GM18520 (cell line): ENCODE data around the gene TNFSF8.

ENCODE experiments used
- ATAC-seq: cut with Tn5 transposase; IDR thresholded peaks from one replicate; pipeline ENCODE4 v1.9.1; 2021; ENCODE audit not compliant: unreplicated experiment

TNFSF8 gene

DNA sequence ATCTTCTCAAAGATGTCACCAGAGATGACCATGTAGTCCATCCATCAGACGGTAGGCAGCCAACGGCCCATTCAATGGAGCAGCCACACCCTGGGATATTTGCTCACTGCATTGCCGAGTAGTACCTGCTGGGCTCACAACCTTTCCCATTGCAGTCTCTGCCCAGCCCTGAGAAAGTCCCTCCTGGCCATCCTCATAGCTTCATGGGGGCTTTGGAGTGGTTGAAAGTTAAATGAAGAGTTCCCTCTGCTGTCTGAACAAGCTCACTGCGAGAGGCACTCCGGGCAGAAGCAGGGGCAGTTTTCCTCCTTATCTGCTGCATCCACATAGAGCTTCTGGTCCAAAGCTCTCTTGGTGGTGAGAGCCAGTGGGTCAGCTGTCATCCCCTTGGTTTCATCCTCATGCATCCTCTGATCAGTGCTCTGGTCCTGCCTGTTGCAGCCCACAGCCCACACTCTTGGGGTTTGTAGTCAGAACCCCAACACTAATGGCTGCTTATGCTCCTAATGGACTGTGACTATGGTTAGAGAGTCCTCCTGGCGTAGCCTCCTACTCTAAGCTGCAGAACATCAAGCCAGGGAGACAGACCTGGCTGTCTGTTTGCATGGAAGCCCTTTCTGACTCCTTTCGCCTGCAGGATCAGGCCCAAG is 23.3 kb downstream of the TNFSF8 start:
- no peak for ATAC-seq

GRCh38 chr9:114905170-114905940 is 25.0 kb downstream of the TNFSF8 start:
- no peak for ATAC-seq

- no peak for ATAC-seq
These were observed 27.4 kb downstream of the TNFSF8 start for GRCh38 chr9:114902786-114903524.

- no peak for ATAC-seq
These were observed 29.2 kb downstream of the TNFSF8 start for GRCh38 chr9:114900942-114901802.

DNA sequence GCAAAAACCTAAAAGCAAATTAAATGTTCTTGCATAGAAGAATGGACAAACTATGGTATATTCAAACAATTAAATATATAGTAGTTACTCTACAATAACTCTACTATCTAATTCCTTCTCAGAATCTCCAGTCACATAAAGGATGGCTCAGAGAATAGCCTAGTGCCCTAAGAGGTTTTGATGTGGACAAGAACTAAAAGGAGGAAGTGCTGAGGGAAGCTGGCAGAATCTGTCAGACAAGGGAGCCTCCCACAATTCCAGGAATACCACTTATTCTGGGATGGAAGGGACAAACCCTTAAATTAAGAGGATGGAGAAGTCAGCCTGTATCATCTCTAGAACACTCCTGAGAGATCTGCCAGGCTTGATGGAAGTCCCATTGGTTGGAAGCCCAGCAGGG is 30.4 kb downstream of the TNFSF8 start:
- no peak for ATAC-seq

DNA sequence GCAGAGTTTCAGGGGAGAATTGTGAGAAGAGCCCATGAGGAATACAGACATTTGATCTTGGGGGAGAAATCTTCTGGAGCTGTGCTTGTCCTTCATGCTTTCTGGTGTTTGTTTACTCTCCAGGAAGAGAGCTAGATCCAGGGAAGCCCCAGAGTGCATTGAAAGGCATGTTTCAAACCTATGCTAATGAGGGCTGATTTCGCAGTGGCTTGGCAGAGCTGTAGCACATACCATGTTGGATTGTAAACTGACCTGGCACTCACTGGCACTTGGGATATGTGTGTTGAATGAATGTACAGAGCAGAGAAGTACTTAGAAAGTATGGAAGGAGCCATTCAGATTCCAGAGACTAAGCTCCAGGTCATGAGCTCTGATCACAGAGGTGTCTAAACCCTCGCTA is 30.9 kb downstream of the TNFSF8 start:
- ATAC-seq = no peak

- no peak for ATAC-seq
These were observed 31.6 kb downstream of the TNFSF8 start for GRCh38 chr9:114898741-114899140.

DNA sequence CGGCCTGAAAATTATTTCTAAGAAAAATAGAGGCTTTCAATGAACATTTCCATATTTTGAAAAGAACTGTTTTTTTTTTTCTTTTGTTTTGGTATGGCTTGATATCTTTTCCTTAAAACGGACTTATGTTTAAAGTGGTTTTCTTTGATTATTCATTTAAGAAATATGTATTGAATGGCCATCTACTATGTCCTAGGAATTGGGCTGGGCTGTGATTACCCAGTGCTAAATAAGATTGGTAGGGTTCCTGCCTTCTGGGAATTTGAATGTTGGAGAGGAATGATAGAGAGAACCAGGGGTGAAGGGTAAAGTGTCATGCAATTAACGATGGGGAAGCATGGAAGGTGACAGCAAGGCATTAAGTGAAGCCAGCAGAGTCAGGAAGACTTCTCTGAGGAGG is 33.2 kb downstream of the TNFSF8 start:
- ATAC-seq = no peak

GRCh38 chr9:114896344-114896743 is 34.0 kb downstream of the TNFSF8 start:
- no peak for ATAC-seq

DNA sequence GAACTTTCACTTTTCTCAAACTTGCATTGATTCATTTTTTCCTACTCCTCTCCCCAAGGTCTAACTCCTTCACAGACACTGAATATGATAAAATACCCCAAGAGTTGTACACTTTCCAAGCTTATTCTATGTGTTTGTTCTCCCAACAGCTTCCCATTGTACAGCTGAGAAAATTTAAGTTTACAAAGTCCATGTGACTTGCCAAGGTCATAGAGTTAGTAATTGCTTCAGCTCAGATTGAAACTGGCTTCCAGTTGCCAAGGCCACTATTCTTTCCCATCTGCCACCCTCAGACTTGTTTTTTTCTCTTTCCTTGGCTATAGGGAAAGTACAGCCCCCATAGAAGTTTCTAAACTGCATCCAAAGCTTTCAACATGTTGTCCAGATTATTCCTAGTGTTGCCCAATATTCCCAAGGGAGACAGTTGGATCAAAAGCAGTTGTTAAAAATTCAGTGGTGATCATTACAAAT is 34.8 kb downstream of the TNFSF8 start:
- no peak for ATAC-seq

DNA sequence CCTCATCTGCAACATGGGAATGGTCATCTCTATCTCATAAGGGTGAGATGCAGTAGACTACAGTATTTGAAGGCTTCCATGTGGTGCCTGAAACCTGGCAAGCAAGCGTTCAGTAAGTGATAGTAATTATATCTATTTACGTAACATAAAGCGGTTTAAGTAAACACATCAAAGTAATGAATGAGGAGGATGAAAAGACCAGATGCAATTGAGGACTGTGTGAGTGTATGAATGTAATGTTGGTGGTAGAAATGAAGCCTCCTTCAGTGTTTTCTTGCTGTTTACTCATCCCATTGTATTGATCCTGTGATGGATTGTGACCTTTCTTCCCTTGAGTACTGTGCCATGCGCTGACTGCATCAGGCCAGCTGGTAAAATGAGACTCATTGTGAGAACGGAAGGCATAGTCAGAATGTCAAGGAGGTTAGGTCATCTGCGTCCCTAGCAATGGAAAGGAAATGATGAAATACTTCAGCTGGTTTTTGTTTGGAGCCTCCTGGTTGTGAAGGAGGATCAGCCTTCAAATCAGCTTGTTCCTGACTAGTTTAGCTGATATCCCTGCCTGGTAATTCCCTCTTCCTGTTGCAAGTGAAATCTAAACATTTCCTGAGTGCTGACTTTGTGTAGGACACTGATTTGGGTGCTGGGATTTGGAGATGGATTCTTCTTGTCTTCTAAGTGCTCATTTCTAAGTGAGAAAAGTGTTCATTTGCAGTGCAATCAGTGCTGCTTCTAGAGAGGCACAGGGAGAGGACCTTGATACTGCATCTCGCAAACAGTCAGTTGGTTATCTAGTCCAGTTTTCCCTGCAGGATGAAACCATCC is 35.6 kb downstream of the TNFSF8 start:
- no peak for ATAC-seq

- ATAC-seq = no peak
These were observed 36.2 kb downstream of the TNFSF8 start for GRCh38 chr9:114894206-114894605.

- no peak for ATAC-seq
These were observed 37.0 kb downstream of the TNFSF8 start for GRCh38 chr9:114893221-114894010.

- ATAC-seq = no peak
These were observed 40.6 kb downstream of the TNFSF8 start for GRCh38 chr9:114889802-114890224.

DNA sequence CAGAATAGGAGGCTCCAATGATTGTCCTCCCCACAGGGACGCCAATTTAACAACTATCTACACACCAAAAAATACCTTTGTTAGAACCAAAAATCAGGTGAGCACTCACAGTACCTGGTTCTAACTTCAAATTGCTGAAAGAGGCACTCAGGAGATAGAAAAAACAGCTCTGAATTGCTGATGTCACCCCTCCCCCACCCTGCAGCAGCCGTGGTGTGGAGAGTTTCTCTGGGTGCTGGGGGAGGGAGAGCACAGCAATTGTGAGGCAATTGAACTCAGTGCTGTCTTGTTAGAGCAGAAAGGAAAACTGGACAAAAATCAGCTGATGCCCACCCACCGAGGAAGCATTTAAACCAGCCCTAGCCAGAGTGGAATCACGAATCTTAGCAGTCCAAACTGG is 41.8 kb downstream of the TNFSF8 start:
- no peak for ATAC-seq

DNA sequence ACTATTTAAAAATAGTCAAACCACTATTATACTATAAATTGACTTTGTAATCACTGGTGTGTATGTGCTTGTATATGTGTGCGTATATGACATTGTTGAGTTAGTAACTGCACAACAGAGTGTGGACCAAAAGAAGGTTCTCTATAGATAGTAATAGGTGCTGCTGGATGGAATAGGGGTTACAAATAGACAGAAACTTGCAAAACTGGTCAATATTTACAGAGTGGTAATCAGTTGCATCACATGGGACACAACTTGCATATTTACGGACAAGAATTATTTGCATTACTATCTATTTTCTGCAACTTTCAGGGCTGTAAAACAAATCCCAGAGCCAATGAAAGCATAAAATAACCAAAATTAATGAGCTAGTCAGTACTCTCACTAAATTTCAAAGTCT is 42.4 kb downstream of the TNFSF8 start:
- ATAC-seq = no peak

- ATAC-seq = no peak
These were observed 45.5 kb downstream of the TNFSF8 start for GRCh38 chr9:114884787-114885452.

- no peak for ATAC-seq
These were observed 46.7 kb downstream of the TNFSF8 start for GRCh38 chr9:114883709-114884108.

- ATAC-seq = no peak
These were observed 50.1 kb downstream of the TNFSF8 start for GRCh38 chr9:114880291-114880745.
